HFF-Myc (cell line): ENCODE measurements around the gene APBA1.

ENCODE experiments used
- DNase-seq: peaks from one replicate; pipeline ENCODE4 v3.0.0-alpha.2; 2011; ENCODE audit warnings: low read depth; ENCODE audit errors: extremely low read depth
- H3K4me3 ChIP-seq: replicated peaks from 2 replicates; pipeline ENCODE4 v1.5.1; 2011; ENCODE audit warnings: low read depth, mild to moderate bottlenecking, control low read depth, low read length
- CTCF ChIP-seq: IDR thresholded peaks from 2 replicates; pipeline ENCODE4 v1.5.1; 2012; ENCODE audit warnings: mild to moderate bottlenecking, low read depth, low read length, control low read depth; ENCODE audit errors: missing control alignments

The APBA1 gene

DNA sequence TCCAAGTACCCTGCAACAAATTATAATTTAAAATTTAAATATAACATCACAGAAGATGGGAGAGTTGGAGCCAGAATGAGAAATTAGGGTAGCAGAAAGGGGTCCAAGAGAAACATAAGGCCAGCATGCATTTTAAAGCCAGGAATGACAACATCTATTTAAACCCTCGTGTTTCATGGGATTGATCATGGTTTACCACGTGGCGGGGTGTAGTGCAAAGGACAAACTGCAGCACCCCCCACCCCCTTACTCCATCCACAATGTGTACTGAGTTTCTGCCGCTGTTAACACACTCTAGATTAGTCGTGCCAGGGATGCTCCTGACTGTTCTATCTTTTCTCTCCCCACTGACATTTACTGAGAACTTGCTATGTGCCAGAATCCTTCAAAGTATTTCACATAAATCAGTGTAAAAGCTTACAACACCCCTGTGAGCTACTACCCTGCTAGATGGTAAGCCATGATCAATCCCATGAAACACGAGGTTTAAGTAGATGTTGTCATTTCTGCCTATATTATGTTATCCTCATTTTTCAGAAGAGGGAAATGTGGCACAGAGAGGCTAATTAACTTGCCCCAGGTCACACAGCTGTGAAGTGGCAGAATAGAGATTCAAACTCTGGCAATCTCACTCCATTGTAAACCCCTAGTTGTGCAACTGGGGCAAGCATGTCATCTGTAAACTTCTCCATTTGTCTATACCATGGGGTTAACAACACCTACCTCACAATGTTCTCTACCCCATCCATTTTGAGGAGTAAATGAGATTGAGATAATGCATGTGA lies 210.9 kb downstream of the APBA1 start:
- DNase-seq: no peak
- no peak for TF ChIP-seq CTCF
- H3K4me3 ChIP-seq: no peak overlapping the region

- TF ChIP-seq CTCF: no peak
- DNase-seq: no peak
- H3K4me3 ChIP-seq: no peak overlapping the region
Observed at GRCh38 chr9:69460012-69460411, 212.2 kb downstream of the APBA1 start.

- no peak for TF ChIP-seq CTCF
Observed at GRCh38 chr9:69458176-69458575, 214.0 kb downstream of the APBA1 start.

GRCh38 chr9:69456201-69456600 lies 216.0 kb downstream of the APBA1 start:
- H3K4me3 ChIP-seq: no peak overlapping the region
- TF ChIP-seq CTCF: no peak
- no peak for DNase-seq

More at GRCh38 chr9:69458176-69458575, 214.0 kb downstream of the APBA1 start:
- no peak for DNase-seq
- H3K4me3 ChIP-seq: no peak overlapping the region

GRCh38 chr9:69455311-69455710 lies 216.9 kb downstream of the APBA1 start:
- TF ChIP-seq CTCF: no peak
- DNase-seq: no peak
- no peak overlapping the region for H3K4me3 ChIP-seq

DNA sequence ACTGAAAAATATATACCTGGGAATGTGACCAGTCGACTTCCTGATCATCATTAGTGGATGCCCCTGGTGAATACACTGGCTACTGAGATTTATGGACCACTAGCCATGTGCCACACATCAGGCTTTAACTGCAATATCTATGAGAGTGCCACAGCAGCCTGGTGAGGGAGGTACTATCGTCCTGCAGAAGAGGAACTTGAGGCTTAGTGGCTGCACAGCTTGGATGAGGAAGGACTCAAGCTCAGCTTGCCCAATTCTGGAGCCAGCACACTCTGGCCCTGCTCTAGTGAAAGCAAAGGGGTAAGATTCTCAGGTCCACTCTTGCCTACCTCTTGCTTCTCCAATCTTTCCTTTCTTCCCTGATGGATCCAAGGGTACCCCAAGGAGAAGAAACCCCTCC lies 217.8 kb downstream of the APBA1 start:
- no peak overlapping the region for H3K4me3 ChIP-seq
- no peak for DNase-seq
- no peak for TF ChIP-seq CTCF

DNA sequence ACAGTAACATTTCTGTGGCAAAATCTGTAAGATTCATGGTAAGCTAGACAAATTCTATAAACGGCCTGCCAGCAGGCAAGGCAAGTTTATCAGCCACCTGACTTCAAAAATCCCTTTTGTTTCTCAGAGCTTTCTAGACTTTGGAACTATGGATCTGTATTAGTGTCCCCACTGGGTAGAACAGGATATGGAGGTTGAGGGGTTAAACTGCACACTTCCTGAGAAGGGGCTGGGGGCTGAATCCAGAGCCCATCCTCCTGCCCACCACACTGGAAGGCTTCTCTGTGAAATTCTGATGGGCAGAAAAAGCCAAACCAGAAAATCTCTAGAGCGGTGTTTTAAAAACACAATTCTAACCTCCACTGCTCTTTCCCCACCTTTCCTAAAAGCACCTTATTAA lies 218.4 kb downstream of the APBA1 start:
- TF ChIP-seq CTCF: no peak
- DNase-seq: no peak
- no peak overlapping the region for H3K4me3 ChIP-seq
